SW480 (cell line): ENCODE data around the gene KRTAP22-1.
A peak's percentile ranks its signal among the peaks of the same experiment; 100 is the strongest.

ENCODE experiments used
- DNase-seq: peaks from one replicate; pipeline ENCODE4 v3.0.0-alpha.2; 2016; ENCODE audit warnings: low spot score

Gene KRTAP22-1

DNA sequence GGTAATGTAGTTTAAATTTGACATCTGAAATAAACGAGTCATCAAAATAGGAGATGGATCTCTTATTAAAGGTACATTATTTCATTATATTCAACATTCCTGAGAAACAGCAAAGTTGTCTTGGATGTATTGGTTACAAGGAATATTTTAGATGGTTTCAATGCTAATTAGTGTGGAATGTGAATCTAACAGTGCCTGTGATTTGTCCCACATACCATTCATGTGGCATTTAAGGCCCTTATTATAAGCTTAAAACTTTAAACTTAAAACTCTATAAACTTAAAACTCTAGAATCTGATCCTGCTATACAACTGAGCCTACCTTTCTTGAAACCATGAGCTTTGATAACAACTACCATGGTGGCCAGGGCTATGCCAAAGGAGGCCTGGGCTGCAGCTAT is at the start of gene KRTAP22-1:
Gene KRTAP22-1 (plus strand): TSS at position 301 of the 400 bp plus-strand sequence.
- no peak for DNase-seq

DNA sequence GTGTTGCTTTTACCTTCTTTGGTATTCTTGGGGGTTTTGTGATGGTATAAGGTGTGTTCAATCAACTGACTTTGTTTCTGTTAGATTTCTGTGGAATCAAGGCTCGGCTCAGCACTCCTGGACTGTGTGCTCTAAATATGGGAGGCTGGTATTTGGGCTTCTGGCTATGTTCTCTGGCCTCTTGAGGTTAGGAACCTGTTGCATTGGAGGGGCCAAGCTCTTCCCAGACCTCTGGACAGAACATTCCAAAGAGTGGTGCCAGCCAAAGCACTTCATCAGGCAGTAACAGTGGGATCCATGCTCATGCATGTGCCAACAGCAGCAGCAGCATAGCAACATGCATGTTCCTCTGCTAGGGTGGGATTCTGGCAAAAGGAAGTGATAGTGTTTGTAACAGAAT is 48.1 kb upstream of the KRTAP22-1 start:
- DNase-seq: no peak

DNA sequence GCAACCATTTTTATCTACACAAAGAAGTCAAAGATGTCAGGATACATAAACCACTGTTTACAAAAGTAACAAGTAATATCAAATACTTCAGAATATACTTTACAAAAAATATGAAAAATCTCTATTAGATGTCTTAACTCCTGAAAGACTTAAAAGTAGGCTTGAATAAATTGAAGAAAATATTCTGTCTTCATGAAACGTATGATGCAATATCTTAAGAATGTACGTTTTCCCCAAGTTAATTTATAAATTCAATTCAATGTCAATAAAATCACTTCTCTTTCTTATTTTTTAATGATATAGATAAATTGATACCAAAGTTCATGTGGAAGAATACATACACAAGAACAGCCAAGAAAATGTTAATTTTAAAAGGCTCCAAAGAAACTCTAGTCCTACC is 45.8 kb upstream of the KRTAP22-1 start:
- no peak for DNase-seq

DNA sequence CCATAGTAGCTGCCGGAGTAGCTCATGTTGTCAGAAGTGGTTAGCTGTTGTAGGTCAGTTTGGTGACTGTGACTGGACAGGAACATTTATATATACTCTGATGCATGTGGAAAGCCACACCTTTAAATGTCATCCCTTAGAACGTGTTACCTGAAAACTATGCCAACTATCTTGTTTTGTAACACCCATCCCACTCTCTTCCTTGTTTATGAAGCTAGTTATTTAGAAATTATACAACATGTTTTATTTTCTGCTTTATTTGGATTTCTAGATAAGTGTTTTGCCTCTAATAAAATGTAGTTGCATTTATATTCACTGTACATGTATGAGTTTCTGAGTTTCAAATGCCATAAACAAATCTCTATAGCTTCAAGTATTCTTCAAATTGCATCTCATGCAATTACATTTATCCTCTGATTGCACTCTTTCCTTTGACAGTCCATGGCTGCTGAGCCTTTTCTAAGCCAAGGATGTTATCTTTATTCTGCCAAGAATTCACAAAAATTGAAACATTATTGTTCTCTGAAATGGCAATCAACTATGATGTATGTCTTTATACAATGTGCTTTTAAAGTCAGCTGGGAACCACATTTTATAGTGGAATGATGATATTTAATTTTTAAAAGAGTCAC is 39.5 kb upstream of the KRTAP22-1 start, which contains the start of gene KRTAP19-7:
Gene KRTAP19-7 (minus strand): TSS at position 51 of the 632 bp plus-strand sequence. CDS start 25 bp downstream, at position 26.
- no peak for DNase-seq

DNA sequence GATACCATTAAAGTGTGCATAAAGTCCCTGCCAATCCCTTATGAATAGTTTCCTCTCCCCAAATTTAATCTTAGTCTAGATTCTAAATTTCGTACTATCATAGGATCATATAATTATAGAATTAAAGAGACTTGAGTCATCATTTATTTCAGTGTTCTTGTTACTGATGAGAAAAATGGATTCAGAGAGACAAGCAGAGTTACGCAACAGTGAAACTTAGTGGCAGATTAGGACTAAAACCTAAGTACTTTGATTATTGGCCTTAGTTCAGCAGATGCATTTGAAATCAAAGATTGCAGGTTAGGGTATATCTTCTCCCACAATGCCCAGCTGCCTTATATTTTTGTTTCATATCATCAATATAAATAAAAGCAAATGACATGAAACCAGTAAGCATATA is 38.9 kb upstream of the KRTAP22-1 start:
- no peak for DNase-seq

DNA sequence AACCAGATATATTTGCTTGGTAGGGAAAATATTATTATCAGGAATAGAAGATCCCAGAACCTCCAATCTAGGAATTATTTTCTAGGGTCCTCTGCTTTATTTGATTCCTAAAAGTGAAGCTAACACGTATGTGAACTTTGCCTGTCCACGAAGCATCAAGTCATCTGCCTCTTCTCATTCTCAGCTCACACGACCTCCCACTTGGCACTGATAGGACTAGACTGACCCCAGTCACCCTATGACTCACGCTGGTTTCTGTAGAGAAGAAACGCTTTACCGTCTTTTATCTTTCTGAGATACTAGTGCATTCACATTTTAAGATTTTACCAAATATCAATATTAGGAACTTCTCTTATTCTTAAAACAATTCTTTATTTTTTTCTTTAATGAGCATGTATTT is 37.8 kb upstream of the KRTAP22-1 start:
- DNase-seq: no peak

DNA sequence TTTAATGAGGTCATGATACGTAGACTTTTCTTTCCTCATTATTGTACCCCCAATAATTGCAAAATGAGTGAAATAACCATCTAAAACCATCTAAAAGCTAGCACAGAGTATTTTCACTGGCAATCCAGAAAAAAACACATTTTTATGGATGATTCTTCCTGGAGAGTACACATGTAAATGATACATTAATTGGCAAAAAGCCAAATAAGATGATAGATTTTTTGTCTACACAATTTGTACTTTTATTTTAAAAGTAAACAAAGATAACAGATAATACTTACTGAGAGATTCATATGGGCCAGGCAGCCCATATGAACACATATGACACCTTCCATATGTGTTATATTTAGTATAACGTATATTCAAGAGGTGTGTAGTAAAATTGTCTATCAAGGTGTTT is 37.3 kb upstream of the KRTAP22-1 start:
- no peak for DNase-seq

DNA sequence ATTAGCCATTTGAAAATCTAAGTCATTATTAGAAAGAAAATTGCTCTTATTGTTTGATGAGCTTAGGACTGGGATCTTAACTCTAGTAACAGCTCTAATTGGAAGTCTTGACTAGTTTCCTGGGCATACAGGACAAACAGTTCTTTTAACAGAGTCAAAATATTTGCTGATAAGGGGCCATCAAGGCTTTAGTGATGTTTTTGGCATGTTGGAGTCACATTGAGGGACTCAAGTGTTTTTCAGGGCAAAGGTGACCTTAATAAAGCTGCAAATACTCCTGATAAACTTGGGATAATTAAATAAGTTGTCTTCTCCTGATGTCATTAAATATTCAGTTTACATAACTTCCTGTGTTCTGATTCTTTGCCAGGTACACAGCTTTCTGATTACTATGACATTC is 33.3 kb upstream of the KRTAP22-1 start:
- no peak for DNase-seq

DNA sequence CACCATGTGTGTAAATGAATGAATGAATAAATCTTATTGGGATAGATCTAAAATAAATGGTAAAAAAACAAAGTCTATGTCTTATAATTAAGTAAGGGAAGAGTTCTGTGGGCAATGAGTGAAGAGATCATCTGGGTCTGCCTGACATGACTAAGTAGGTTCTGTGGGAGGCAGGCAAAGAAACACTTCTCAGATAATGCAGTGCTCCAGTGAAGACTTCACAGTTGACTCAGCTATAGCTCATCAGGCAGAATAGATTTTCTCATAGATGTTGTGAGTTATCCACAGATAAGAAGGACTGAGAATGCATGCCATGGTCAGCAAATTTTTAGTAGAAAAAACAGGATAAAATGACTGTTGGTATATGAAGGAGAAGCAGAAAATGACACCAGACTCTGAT is 23.1 kb upstream of the KRTAP22-1 start:
- DNase-seq: no peak

DNA sequence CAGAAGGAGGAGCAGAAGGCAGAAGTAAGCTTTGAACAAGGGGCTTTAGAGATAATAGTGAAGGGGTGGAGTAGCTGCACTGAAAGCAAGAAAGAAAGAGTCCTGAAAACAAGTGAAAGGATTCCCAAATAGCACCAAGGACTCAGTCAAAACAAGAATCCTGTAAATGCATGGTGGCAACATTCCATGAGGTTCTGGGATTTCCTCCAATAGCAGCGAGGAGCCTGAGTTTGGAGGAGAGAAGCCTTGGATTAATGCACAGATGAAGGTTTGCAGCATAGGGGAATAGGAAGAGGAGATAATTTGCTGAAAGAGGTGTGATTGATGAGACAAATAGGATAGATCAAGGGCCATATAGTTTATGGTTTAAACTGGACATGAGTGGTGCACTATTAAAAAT is 21.5 kb upstream of the KRTAP22-1 start:
- DNase-seq: no peak

DNA sequence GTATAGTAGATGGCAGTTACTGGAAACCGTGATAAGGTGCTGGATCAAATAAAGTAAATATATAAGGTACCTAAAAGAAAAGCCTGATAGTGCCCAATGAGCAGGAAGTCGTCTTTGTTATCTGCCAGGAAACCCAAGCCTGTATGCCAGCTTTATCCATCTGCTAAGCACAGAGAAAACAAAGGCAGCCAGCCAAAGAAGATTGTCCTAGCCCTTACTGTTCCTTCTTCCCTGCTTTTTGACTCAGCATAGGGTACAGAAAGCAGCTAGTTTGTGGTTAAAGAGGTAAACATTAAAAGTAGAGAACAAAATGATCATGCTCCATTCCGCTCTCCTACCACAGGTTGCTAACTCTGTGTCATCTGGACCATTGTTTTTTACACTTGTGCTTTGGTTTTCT is 20.8 kb upstream of the KRTAP22-1 start:
- no peak for DNase-seq

DNA sequence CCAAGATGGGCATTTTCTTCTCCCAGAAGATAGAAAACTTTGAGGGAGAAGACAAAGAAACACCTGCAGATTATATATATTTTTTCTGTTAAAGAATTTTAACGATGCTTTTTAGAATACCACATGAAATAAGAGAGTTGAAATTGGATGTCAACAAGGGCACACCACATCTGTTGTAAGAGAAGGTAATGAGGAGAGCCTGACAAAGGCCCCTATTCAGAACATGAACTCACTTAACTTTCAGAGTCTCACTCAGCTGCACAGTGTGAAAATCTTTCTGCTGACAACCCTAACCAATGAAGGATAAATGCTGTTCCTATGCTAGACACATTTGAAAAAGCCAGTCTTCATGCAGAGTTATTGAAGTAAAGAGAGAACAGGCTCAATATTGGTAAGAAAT is 18.0 kb upstream of the KRTAP22-1 start:
- peak; percentile 79 for DNase-seq

DNA sequence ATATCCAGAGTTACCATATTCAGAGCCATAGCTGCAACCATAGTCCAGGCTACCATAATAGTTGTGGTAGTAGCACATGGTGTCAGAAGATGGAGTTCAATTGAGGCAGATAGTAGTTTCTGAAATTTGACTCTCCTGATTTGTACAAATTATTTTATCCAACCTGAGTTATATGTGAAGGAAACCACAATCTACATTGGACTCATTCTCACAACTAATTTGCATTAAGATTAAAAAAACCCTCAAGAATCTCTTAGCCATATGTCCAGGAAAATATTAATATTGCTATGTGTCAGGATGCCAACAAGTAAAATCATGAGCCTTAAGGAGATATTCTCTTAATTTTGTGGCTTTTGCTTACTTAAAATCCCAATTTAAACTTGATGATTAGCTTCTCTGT is 10.6 kb upstream of the KRTAP22-1 start, which contains the start of gene KRTAP22-2:
Gene KRTAP22-2 (minus strand): TSS at position 101 of the 400 bp plus-strand sequence.
- no peak for DNase-seq

DNA sequence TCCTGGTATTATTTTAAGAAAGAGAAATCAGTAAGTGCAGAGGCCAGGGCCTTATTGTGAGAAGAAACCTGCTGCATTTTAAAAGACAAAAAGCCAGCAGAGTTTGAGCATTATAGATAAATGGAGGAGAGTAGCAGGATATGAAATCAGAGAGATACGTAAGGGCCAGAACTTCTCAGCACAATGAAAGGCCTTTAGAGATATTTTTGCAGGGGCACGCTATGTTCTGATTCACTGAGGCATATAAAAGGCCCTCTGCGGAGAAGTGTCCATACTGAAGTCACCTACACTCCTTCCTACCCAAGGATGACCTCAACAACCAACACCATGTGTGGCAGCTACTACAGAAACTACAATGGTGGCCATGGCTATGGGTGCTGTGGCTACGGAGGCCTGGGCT is 8.7 kb upstream of the KRTAP22-1 start, which contains the start of gene KRTAP6-3:
Gene KRTAP6-3 (plus strand): TSS at position 301 of the 400 bp plus-strand sequence. CDS start 6 bp downstream, at position 307.
- no peak for DNase-seq

DNA sequence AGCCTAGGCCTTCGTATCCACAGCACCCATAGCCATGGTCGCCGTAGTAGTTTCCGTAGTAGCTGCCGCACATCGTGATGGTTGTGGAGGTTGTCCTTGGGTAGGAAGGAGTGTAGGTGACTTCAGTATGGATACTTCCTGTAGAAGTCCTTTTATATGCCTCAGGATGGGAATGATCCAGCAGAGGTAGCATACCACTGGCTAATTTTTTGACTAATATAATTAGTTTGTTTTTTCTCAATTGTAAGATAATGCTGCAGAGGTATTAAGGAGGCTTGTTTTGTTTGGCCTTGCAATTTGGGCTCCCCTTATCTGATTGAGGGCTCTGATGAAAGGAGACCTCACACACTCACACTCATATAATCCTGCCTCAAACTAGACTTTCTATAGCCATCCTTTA is 2.1 kb upstream of the KRTAP22-1 start, which contains the start of gene KRTAP6-2:
Gene KRTAP6-2 (minus strand): TSS at position 101 of the 400 bp plus-strand sequence. CDS start 28 bp downstream, at position 73.
- no peak for DNase-seq

DNA sequence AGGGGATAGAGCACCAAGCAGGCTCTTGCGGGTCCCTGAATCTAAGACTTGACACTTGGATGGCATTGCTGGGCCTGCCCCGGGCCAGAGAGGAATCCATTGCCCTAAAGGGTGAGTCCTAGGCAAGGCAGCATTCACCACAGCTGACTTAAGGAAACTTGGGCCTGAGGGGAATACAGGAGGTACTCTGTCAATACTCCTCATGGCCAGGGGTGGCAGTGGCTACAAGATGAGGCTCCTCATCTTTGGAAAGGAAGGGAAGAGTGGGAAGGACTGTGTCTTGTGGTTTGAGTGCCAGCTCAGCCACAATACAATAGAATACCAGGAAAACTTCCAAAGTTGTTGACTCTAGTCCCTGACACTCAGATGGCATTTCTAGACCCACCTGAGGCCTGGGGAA is 5.1 kb downstream of the KRTAP22-1 start:
- no peak for DNase-seq

DNA sequence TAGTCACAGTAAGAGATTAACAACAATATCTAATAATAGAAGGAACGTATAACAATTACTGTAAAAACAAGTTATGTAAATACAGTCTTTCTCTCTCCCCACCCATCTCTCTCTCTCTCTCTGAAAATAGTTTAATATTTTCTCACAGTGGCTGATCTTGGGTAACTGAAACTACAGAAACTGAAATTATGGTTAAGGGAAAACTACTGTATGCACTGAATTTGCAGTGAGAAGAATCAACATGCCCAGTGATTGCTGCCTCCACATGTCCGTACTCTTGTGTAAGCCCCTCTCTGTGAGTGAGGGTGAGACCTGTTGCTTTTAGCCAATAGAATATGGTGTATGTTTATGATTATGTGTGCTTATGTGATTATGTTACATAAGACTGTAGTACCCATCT is 11.2 kb downstream of the KRTAP22-1 start:
- no peak for DNase-seq

DNA sequence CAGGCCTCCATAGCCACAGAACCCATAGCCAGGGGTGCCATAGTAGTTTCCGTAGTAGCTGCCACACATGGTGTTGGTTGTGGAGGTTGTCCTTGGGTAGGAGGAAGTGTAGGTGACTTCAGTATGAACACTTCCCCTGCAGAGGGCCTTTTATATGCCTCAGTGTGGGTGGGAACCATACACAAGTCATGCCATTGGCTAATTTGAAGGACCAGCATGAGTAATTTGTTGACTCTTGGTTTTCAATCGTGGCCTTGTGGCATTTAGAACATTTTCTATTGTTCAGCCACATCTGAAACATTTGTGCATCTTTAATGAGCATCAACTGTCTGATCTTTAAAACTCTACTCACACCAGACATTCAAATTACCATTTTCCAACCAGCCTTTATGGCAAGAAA is 12.9 kb downstream of the KRTAP22-1 start, which contains the start of gene KRTAP6-1:
Gene KRTAP6-1 (minus strand): TSS at position 95 of the 400 bp plus-strand sequence. CDS start 26 bp downstream, at position 69.
- DNase-seq: peak; percentile 52

DNA sequence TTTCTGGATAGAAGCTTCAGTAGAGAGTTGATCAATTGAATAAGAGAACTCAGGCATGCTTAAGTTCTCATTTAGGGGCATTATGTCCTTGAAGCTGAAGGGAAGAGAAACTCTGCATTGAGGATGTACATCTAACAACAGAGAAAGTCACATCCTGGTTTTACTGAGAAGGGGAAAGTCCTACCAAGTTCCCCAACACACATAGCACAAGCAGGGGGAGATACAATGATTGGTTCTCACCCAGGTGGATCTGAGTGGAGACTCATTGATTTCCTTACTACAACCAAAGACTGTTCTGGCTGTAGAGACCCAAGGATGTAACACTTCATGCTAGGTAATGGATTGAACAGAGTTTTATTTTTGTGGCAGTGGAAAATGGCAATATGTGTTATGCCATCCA is 14.3 kb downstream of the KRTAP22-1 start:
- DNase-seq: no peak

DNA sequence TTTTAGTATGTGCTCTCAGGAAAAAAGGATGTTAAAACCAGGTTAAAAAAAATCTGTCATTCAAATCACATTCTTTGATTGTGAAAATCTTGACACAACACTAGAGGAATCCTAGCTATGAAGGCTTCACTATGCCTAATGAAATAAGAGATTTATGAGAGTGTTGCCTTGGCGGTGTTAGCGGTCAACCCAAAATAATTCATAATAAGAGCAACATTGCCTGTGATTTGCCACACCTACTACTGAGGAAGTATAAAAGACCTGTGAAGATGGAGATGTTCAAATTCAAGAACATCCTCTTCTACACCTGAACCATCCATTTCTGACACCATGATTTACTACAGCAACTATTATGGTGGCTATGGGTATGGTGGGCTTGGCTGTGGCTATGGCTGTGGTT is 15.2 kb downstream of the KRTAP22-1 start, which contains the start of gene KRTAP20-1:
Gene KRTAP20-1 (plus strand): TSS at position 301 of the 400 bp plus-strand sequence. CDS start 30 bp downstream, at position 331.
- no peak for DNase-seq

DNA sequence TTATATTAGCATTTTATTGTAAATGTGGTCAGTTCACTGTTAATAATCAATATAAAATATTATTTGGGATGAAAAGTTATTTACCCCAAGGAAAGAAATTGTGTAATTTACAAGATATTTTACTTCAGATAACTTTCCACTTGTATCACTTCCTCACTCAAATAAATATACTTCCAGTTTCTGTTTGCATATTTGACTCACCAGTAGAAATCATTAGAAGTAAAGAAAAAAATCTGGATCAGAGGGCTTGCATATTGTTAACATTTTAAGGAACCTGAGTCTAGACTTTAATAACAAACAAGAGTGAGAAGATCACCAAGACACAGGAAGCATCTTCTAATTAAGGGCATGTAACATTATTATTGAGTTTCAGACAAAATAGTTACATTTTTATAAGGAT is 19.2 kb downstream of the KRTAP22-1 start:
- no peak for DNase-seq

DNA sequence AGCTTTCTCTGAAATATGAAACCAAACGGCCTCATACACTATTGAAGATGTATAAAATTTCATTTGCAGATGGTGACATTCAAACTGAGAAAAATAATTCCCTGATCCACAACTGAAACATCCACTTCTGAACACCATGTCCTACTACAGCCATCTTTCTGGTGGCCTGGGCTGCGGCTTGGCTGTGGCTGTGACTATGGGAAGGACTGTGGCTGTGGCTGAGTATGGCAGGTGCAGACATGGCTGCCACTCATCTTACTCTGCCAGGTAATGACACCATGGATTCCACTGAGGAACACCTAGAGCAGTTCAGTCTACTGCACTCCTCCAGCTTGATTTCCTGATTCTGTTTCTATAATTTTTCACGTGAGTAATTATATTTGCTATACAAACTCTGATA is 19.6 kb downstream of the KRTAP22-1 start, which contains the start of gene KRTAP20-4:
Gene KRTAP20-4 (plus strand): TSS at position 106 of the 400 bp plus-strand sequence.
- DNase-seq: no peak

DNA sequence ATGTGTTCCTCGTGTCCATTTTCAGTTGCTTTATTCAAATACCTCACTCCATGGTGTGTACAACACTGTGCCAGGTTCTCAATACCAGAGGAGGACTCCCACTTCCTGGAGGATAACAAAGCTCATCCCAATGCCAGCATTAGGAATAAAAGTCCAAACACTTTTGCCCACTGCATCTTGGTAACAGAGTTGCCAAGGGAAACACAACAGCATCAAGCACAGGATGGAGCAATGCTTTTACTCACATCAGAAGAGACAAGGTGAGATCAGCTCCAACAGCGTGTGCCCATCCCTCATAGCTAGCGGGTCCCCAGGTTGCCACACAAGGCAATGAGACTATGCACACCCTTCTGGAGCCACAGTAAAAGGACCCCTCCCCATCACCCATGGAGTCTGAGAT is 22.5 kb downstream of the KRTAP22-1 start:
- DNase-seq: no peak
